WTC11 (cell line): ENCODE measurements around the gene RNASEL. TPM values are rescaled to one million over a fixed set of nuclear protein-coding genes. Genes with fewer than 3 reads are reported as not detected.

Source experiments
- ATAC-seq: fragments of 200-7000 bp; cut with Tn5 transposase; 2 replicates; pipeline ENCODE4 v1.10.0; 2021; ENCODE audit warnings: mild to moderate bottlenecking, moderate library complexity
- CTCF ChIA-PET: fragments of 300-600 bp; sonication (Branson Sonifier 250); formaldehyde crosslinking; loops from one replicate; lab custom pipeline; 2021; ENCODE audit warnings: antibody characterized with exemption; lab: Charles Lee
- POLR2A ChIA-PET: fragments of 350-600 bp; sonication (Branson Sonifier 250); formaldehyde crosslinking; loops from one replicate; lab custom pipeline; 2021; ENCODE audit warnings: antibody characterized with exemption; lab: Charles Lee
- DNase-seq: peaks from one replicate; pipeline ENCODE4 v3.0.0; 2021; ENCODE audit warnings: low spot score
- H3K27ac Mint-ChIP-seq: 2 replicates; pipeline ENCODE4 v1.8.0; 2021; ENCODE audit warnings: mixed read lengths
- H3K27me3 Mint-ChIP-seq: 2 replicates; pipeline ENCODE4 v1.8.0; 2021; ENCODE audit warnings: low read depth, mild to moderate bottlenecking, moderate library complexity, mixed read lengths
- H3K36me3 Mint-ChIP-seq: 2 replicates; pipeline ENCODE4 v1.8.0; 2021; ENCODE audit warnings: mixed read lengths
- H3K4me1 Mint-ChIP-seq: 2 replicates; pipeline ENCODE4 v1.8.0; 2022; ENCODE audit warnings: mixed read lengths
- H3K4me3 Mint-ChIP-seq: 2 replicates; pipeline ENCODE4 v1.8.0; 2021; ENCODE audit warnings: mild to moderate bottlenecking, moderate library complexity, mixed read lengths
- H3K9me3 Mint-ChIP-seq: 2 replicates; pipeline ENCODE4 v1.8.0; 2021; ENCODE audit warnings: mixed read lengths
- EMX1 ChIP-seq: fragments of 250-450 bp; sonication (Bioruptor Pico); IDR thresholded peaks from 2 replicates; pipeline ENCODE4 v1.8.0; 2021; ENCODE audit warnings: mild to moderate bottlenecking
- FOXJ3 ChIP-seq: sonication (generic); formaldehyde crosslinking; IDR thresholded peaks from 2 replicates; pipeline ENCODE4 v1.9.0; 2021; ENCODE audit warnings: missing genetic modification reagents, mild to moderate bottlenecking, borderline replicate concordance
- GRHL2 ChIP-seq: fragments of 250-450 bp; sonication (Bioruptor Pico); IDR thresholded peaks from 2 replicates; pipeline ENCODE4 v1.8.0; 2022; ENCODE audit warnings: mild to moderate bottlenecking, moderate library complexity; ENCODE audit not compliant: insufficient replicate concordance, severe bottlenecking
- JAZF1 ChIP-seq: fragments of 250-450 bp; sonication (Bioruptor Pico); IDR thresholded peaks from 2 replicates; pipeline ENCODE4 v1.9.0; 2021; ENCODE audit warnings: moderate library complexity, mild to moderate bottlenecking, inconsistent platforms
- NFATC4 ChIP-seq: fragments of 250-450 bp; sonication (Bioruptor Pico); IDR thresholded peaks from 2 replicates; pipeline ENCODE4 v1.9.0; 2021; ENCODE audit warnings: mild to moderate bottlenecking
- NFYB ChIP-seq: sonication (generic); formaldehyde crosslinking; conservative IDR thresholded peaks from 2 replicates; pipeline ENCODE4 v1.8.0; 2022; ENCODE audit warnings: low read depth, missing genetic modification reagents
- SMAD4 ChIP-seq: sonication (generic); formaldehyde crosslinking; IDR thresholded peaks from 2 replicates; pipeline ENCODE4 v1.8.0; 2022; ENCODE audit warnings: mild to moderate bottlenecking, missing genetic modification reagents
- SOX15 ChIP-seq: fragments of 250-450 bp; sonication (Bioruptor Pico); IDR thresholded peaks from 2 replicates; pipeline ENCODE4 v1.9.0; 2021; ENCODE audit warnings: mild to moderate bottlenecking
- TEAD4 ChIP-seq: sonication (generic); formaldehyde crosslinking; IDR thresholded peaks from 2 replicates; pipeline ENCODE4 v1.8.0; 2022; ENCODE audit warnings: mild to moderate bottlenecking, missing genetic modification reagents
- TP53 ChIP-seq: sonication (generic); formaldehyde crosslinking; IDR thresholded peaks from 2 replicates; pipeline ENCODE4 v1.8.1; 2023; ENCODE audit warnings: mild to moderate bottlenecking, missing genetic modification reagents
- ZNF121 ChIP-seq: sonication (generic); formaldehyde crosslinking; IDR thresholded peaks from 2 replicates; pipeline ENCODE4 v1.8.0; 2023; ENCODE audit warnings: missing genetic modification reagents
- ZNF263 ChIP-seq: sonication (generic); formaldehyde crosslinking; IDR thresholded peaks from 2 replicates; pipeline ENCODE4 v1.8.1; 2022; ENCODE audit warnings: low read depth, mild to moderate bottlenecking, moderate library complexity, missing genetic modification reagents
- ZNF396 ChIP-seq: fragments of 250-450 bp; sonication (Bioruptor Pico); IDR thresholded peaks from 2 replicates; pipeline ENCODE4 v1.8.0; 2021; ENCODE audit warnings: mild to moderate bottlenecking, moderate library complexity, borderline replicate concordance
- total RNA-seq: library from RNA; stranded (reverse); gene quantifications from 3 replicates; pipeline ENCODE4 v1.2.3, GENCODE V29; 2021
- TF ChIP-seq, protein P1 (sequence below): fragments of 250-450 bp; sonication (Bioruptor Pico); IDR thresholded peaks from 2 replicates; pipeline ENCODE4 v1.9.0; 2021; ENCODE audit warnings: mild to moderate bottlenecking
- TF ChIP-seq, protein P2 (sequence below): sonication (generic); formaldehyde crosslinking; IDR thresholded peaks from 2 replicates; pipeline ENCODE4 v1.8.1; 2022; ENCODE audit warnings: low read depth, missing genetic modification reagents, borderline replicate concordance
- TF ChIP-seq, protein P3 (sequence below): fragments of 250-450 bp; sonication (Bioruptor Pico); IDR thresholded peaks from 2 replicates; pipeline ENCODE4 v1.8.0; 2021; ENCODE audit warnings: mild to moderate bottlenecking
- TF ChIP-seq, protein P4 (sequence below): fragments of 250-450 bp; sonication (Bioruptor Pico); IDR thresholded peaks from 2 replicates; pipeline ENCODE4 v1.9.0; 2021; ENCODE audit warnings: moderate library complexity, mild to moderate bottlenecking, inconsistent platforms, borderline replicate concordance
- TF ChIP-seq, protein P5 (sequence below): sonication (generic); formaldehyde crosslinking; IDR thresholded peaks from 2 replicates; pipeline ENCODE4 v1.8.1; 2023; ENCODE audit warnings: mild to moderate bottlenecking, missing genetic modification reagents
- TF ChIP-seq, protein P6 (sequence below): sonication (generic); formaldehyde crosslinking; IDR thresholded peaks from 2 replicates; pipeline ENCODE4 v1.8.0; 2022; ENCODE audit warnings: missing genetic modification reagents

Gene RNASEL
- total RNA-seq, 1 experiment from 2014 or later, result 0.77 TPM

DNA sequence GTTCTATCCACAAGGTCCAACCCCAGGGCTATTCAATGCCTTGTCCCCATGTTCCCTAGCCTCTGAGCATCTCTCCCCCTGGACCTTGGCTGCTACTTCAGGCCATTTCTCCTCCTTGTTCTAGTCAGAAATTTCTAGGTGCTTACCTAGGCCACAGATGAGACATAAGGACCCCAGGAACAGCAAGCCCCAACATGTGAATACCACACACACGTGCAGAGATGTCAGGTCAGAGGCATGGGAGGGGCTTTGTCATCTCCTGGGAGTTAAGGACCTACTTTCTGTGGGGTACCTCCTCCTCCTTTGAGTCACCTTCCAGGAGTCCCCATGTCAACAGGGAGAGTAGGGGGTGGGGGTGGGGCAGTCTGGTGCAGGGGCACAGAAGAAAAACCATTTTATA is 22.3 kb upstream of the RNASEL start (continued):
- TF ChIP-seq SMAD4 (CRISPR knock-in tag) (no peak), JAZF1 (CRISPR knock-in tag) (no peak), GRHL2 (no peak)
- TF ChIP-seq, protein P1, sequence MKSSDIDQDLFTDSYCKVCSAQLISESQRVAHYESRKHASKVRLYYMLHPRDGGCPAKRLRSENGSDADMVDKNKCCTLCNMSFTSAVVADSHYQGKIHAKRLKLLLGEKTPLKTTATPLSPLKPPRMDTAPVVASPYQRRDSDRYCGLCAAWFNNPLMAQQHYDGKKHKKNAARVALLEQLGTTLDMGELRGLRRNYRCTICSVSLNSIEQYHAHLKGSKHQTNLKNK (CRISPR knock-in tag), result no peak
- TF ChIP-seq, protein P2, sequence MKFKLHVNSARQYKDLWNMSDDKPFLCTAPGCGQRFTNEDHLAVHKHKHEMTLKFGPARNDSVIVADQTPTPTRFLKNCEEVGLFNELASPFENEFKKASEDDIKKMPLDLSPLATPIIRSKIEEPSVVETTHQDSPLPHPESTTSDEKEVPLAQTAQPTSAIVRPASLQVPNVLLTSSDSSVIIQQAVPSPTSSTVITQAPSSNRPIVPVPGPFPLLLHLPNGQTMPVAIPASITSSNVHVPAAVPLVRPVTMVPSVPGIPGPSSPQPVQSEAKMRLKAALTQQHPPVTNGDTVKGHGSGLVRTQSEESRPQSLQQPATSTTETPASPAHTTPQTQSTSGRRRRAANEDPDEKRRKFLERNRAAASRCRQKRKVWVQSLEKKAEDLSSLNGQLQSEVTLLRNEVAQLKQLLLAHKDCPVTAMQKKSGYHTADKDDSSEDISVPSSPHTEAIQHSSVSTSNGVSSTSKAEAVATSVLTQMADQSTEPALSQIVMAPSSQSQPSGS (CRISPR knock-in tag), result no peak

DNA sequence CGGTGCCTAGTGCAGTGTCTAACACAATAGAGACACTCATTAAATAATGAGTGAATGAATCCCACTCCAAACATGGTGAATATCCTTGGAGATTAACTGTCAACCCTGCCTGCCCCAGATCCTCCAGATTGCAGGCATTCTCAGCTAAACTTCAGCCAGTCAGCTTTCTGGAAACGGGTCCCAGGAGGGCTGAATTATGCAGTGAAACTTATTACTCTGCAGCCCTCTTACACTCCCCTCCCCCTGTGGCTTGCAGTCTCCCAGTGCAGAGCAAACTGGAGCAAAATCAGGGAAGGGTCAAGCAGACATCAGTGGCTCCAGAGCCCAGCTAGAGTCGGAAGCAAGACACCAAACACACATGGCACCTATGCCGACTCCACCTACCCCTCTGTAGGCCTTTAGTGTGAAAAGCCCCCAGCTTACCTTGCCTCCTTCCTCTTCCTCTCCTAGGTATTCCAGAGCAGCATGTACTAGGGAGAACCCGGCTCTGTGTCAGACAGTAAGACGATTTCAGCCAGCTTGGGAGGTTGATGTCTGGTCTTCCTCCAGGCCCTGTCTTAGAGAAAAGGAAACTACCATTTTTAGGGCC is 21.6 kb upstream of the RNASEL start:
- no peak for TF ChIP-seq ZNF263 (CRISPR knock-in tag)
- TF ChIP-seq ZNF121 (CRISPR knock-in tag), result no peak
- TF ChIP-seq SOX15 (CRISPR knock-in tag), result no peak
- no peak for TF ChIP-seq ZNF396 (CRISPR knock-in tag)
- TF ChIP-seq EMX1 (CRISPR knock-in tag), result no peak
- ChIA-PET CTCF (interaction anchor here (0.6 to 5.3 kb wide), 4 partner anchors 15 to 176 kb away, joined by 3 to 24 read pairs (median 6); no protein-coding TSS in a partner anchor), POLR2A (no interaction called here)
- Mint-ChIP-seq H3K27ac (no peak overlapping the region), H3K4me1 (peaks cover 50% of the 10 kb centered on the region), H3K4me3 (no peak overlapping the region), H3K36me3 (no peaks in the 10 kb centered on the region), H3K9me3 (no peaks in the 10 kb centered on the region), H3K27me3 (peaks cover 73% of the 10 kb centered on the region)
- DNase-seq (no peak), ATAC-seq (no peak)

DNA sequence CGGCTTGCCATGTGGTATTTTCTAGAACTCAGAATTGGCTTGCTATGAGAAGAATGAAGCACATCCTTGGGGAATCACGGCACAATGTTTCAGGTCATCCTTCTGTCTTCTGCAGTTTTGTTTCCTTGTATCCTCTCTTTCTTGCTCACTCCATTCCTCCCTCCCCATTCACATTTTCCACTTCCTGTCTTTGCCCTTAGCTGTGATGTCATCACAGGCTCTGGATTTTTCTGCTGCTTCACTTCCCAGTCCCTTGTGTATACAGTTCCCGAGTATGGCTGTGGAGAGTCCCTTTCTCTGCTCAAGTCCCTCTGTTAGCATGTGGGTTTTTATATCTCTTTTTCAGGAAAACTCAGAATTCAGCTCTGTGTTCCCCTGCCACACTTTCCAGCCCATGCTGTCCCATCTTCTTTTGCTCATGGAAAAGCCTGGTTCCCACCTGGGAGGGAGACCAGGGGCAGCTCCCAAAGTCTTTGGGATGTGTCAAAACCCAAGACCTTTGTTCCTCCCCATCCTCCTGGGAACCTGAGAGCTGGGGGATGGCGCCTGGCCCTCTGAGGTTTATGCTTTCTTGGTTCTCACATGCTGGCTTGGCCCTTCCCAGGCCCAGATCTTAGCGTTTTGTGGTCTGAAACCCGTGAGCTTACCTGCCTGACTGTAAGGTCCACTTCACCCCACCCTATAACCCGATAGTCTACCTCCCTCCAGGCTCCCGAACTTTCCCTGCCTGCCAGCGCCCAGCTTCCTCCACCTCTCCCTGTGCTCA is 20.0 kb upstream of the RNASEL start:
- Mint-ChIP-seq H3K27me3 (peaks cover 79% of the 10 kb centered on the region), H3K27ac (no peak overlapping the region)
- CTCF ChIA-PET, result interaction anchor here (1.0 to 1.6 kb wide), 6 partner anchors 10 to 174 kb away, joined by 3 to 5 read pairs (median 3); no protein-coding TSS in a partner anchor

More for the DNA sequence above, 20.0 kb upstream of the RNASEL start:
- Mint-ChIP-seq H3K4me1 (peaks cover 48% of the 10 kb centered on the region), H3K4me3 (no peak overlapping the region), H3K9me3 (no peaks in the 10 kb centered on the region), H3K36me3 (no peaks in the 10 kb centered on the region)
- DNase-seq (no peak), ATAC-seq (no peak)
- TF ChIP-seq FOXJ3 (CRISPR knock-in tag) (no peak), TEAD4 (CRISPR knock-in tag) (no peak), TP53 (CRISPR knock-in tag) (no peak), NFYB (CRISPR knock-in tag) (no peak), GRHL2 (no peak), SOX15 (CRISPR knock-in tag) (no peak), NFATC4 (no peak)
- TF ChIP-seq, protein P3, sequence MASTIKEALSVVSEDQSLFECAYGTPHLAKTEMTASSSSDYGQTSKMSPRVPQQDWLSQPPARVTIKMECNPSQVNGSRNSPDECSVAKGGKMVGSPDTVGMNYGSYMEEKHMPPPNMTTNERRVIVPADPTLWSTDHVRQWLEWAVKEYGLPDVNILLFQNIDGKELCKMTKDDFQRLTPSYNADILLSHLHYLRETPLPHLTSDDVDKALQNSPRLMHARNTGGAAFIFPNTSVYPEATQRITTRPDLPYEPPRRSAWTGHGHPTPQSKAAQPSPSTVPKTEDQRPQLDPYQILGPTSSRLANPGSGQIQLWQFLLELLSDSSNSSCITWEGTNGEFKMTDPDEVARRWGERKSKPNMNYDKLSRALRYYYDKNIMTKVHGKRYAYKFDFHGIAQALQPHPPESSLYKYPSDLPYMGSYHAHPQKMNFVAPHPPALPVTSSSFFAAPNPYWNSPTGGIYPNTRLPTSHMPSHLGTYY, result no peak
- TF ChIP-seq, protein P4, sequence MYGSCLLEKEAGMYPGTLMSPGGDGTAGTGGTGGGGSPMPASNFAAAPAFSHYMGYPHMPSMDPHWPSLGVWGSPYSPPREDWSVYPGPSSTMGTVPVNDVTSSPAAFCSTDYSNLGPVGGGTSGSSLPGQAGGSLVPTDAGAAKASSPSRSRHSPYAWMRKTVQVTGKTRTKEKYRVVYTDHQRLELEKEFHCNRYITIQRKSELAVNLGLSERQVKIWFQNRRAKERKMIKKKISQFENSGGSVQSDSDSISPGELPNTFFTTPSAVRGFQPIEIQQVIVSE (CRISPR knock-in tag), result no peak
- TF ChIP-seq, protein P5, sequence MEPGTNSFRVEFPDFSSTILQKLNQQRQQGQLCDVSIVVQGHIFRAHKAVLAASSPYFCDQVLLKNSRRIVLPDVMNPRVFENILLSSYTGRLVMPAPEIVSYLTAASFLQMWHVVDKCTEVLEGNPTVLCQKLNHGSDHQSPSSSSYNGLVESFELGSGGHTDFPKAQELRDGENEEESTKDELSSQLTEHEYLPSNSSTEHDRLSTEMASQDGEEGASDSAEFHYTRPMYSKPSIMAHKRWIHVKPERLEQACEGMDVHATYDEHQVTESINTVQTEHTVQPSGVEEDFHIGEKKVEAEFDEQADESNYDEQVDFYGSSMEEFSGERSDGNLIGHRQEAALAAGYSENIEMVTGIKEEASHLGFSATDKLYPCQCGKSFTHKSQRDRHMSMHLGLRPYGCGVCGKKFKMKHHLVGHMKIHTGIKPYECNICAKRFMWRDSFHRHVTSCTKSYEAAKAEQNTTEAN (CRISPR knock-in tag), result no peak
- TF ChIP-seq, protein P6, sequence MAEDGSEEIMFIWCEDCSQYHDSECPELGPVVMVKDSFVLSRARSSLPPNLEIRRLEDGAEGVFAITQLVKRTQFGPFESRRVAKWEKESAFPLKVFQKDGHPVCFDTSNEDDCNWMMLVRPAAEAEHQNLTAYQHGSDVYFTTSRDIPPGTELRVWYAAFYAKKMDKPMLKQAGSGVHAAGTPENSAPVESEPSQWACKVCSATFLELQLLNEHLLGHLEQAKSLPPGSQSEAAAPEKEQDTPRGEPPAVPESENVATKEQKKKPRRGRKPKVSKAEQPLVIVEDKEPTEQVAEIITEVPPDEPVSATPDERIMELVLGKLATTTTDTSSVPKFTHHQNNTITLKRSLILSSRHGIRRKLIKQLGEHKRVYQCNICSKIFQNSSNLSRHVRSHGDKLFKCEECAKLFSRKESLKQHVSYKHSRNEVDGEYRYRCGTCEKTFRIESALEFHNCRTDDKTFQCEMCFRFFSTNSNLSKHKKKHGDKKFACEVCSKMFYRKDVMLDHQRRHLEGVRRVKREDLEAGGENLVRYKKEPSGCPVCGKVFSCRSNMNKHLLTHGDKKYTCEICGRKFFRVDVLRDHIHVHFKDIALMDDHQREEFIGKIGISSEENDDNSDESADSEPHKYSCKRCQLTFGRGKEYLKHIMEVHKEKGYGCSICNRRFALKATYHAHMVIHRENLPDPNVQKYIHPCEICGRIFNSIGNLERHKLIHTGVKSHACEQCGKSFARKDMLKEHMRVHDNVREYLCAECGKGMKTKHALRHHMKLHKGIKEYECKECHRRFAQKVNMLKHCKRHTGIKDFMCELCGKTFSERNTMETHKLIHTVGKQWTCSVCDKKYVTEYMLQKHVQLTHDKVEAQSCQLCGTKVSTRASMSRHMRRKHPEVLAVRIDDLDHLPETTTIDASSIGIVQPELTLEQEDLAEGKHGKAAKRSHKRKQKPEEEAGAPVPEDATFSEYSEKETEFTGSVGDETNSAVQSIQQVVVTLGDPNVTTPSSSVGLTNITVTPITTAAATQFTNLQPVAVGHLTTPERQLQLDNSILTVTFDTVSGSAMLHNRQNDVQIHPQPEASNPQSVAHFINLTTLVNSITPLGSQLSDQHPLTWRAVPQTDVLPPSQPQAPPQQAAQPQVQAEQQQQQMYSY (CRISPR knock-in tag), result no peak
- POLR2A ChIA-PET, result no interaction called here
